Measurements from ENCODE around the gene ADD2.
A peak's percentile ranks its signal among the peaks of the same experiment; 100 is the strongest.
"Not testable (repeated sequence)": the region's sequence is repeated elsewhere in the genome, so short reads cannot be mapped to it uniquely, and the experiment has no call there.

ADD2 gene

GRCh38 chr2:70673041-70673647 is 94.9 kb downstream of the ADD2 start:
- DNase-seq (ENCODE audit: low spot score): no peak

- DNase-seq (ENCODE audit: low spot score): no peak
Measured at GRCh38 chr2:70671092-70671675, 96.8 kb downstream of the ADD2 start.

- DNase-seq (ENCODE audit: low spot score): no peak
Measured at GRCh38 chr2:70670626-70671025, 97.4 kb downstream of the ADD2 start.

- no peak for DNase-seq (ENCODE audit: low spot score)
Measured at GRCh38 chr2:70670202-70670601, 97.8 kb downstream of the ADD2 start.

- DNase-seq (ENCODE audit: low spot score): no peak
Measured at GRCh38 chr2:70668911-70669310, 99.1 kb downstream of the ADD2 start.

GRCh38 chr2:70668432-70668831 is 99.6 kb downstream of the ADD2 start:
- DNase-seq (ENCODE audit: low spot score): no peak

- DNase-seq (ENCODE audit: low spot score): no peak
Measured at GRCh38 chr2:70664525-70664924, 103.5 kb downstream of the ADD2 start.

GRCh38 chr2:70663411-70663810 is 104.6 kb downstream of the ADD2 start:
- DNase-seq (ENCODE audit: low spot score): no peak

GRCh38 chr2:70659551-70659950 is 108.4 kb downstream of the ADD2 start:
- peak; percentile 3 for DNase-seq (ENCODE audit: low spot score)

GRCh38 chr2:70658476-70658875 is 109.5 kb downstream of the ADD2 start:
- DNase-seq (ENCODE audit: low spot score): no peak

- DNase-seq (ENCODE audit: low spot score): no peak
Measured at GRCh38 chr2:70657246-70657645, 110.8 kb downstream of the ADD2 start.

- DNase-seq (ENCODE audit: low spot score): no peak
Measured at GRCh38 chr2:70656421-70657010, 111.5 kb downstream of the ADD2 start.

GRCh38 chr2:70655786-70656185 is 112.2 kb downstream of the ADD2 start:
- no peak for DNase-seq (ENCODE audit: low spot score)

- not testable (repeated sequence) for DNase-seq (ENCODE audit: low spot score)
Measured at GRCh38 chr2:70655211-70655610, 112.8 kb downstream of the ADD2 start.

GRCh38 chr2:70651727-70652126 is 116.3 kb downstream of the ADD2 start:
- DNase-seq (ENCODE audit: low spot score): no peak

- DNase-seq (ENCODE audit: low spot score): no peak
Measured at GRCh38 chr2:70651014-70651413, 117.0 kb downstream of the ADD2 start.

- no peak for DNase-seq (ENCODE audit: low spot score)
Measured at GRCh38 chr2:70648961-70649360, 119.0 kb downstream of the ADD2 start.

- peak; percentile 74 for DNase-seq (ENCODE audit: low spot score)
Measured at GRCh38 chr2:70647873-70648481, 120.0 kb downstream of the ADD2 start.

GRCh38 chr2:70646420-70646818 is 121.6 kb downstream of the ADD2 start:
- DNase-seq (ENCODE audit: low spot score): no peak

- DNase-seq (ENCODE audit: low spot score): no peak
Measured at GRCh38 chr2:70645733-70646419, 122.1 kb downstream of the ADD2 start.

- peak; percentile 48 for DNase-seq (ENCODE audit: low spot score)
Measured at GRCh38 chr2:70643715-70644114, 124.3 kb downstream of the ADD2 start.

GRCh38 chr2:70641263-70641784 is 126.7 kb downstream of the ADD2 start:
- DNase-seq (ENCODE audit: low spot score): no peak

All from D341Med (cell line).